HepG2 (cell line): Measurements from ENCODE around the gene FOSB. TPM values are rescaled to one million over a fixed set of nuclear protein-coding genes. Genes with fewer than 3 reads are reported as not detected.

ENCODE experiments used
- ARNT2 ChIP-seq: sonication (generic); formaldehyde crosslinking; IDR thresholded peaks from 2 replicates; pipeline ENCODE4 v1.8.0; 2022; ENCODE audit warnings: mild to moderate bottlenecking, low read depth, missing genetic modification reagents, moderate library complexity
- ATF6 ChIP-seq: sonication (generic); formaldehyde crosslinking; conservative IDR thresholded peaks from 2 replicates; pipeline ENCODE4 v1.4.0; 2020; ENCODE audit warnings: missing genetic modification reagents
- ELF1 ChIP-seq: sonication (generic); formaldehyde crosslinking; IDR thresholded peaks from 2 replicates; pipeline ENCODE4 v1.4.0; 2020; ENCODE audit warnings: missing genetic modification reagents
- FOXP1 ChIP-seq, 2 experiments: fragments of 450-650 bp in 1 of 2; IDR thresholded peaks; 2 replicates each; pipeline ENCODE4 v1.6.1; 2017 to 2018; ENCODE audit warnings: antibody characterized with exemption in 1 of 2
- GPN1 ChIP-seq: sonication (generic); formaldehyde crosslinking; IDR thresholded peaks from 2 replicates; pipeline ENCODE4 v1.5.1; 2020; ENCODE audit warnings: missing genetic modification reagents, borderline replicate concordance
- HNRNPLL ChIP-seq: fragments of 200-400 bp; formaldehyde crosslinking; IDR thresholded peaks from 2 replicates; pipeline ENCODE4 v1.6.1; 2017; ENCODE audit warnings: mild to moderate bottlenecking, low read depth, low read length; ENCODE audit not compliant: poor library complexity, severe bottlenecking
- HOXD1 ChIP-seq: sonication (generic); formaldehyde crosslinking; IDR thresholded peaks from 2 replicates; pipeline ENCODE4 v1.5.0; 2020; ENCODE audit warnings: missing genetic modification reagents
- KDM5B ChIP-seq: sonication (generic); formaldehyde crosslinking; IDR thresholded peaks from 2 replicates; pipeline ENCODE4 v1.4.0; 2020; ENCODE audit warnings: missing genetic modification reagents, mild to moderate bottlenecking, borderline replicate concordance
- MAF1 ChIP-seq: sonication (generic); formaldehyde crosslinking; IDR thresholded peaks from 2 replicates; pipeline ENCODE4 v1.5.0; 2020; ENCODE audit warnings: missing genetic modification reagents, borderline replicate concordance
- NAIF1 ChIP-seq: sonication (generic); formaldehyde crosslinking; IDR thresholded peaks from 2 replicates; pipeline ENCODE4 v1.5.0; 2020; ENCODE audit warnings: mild to moderate bottlenecking, missing genetic modification reagents, borderline replicate concordance
- SMAD3 ChIP-seq: sonication (generic); formaldehyde crosslinking; IDR thresholded peaks from 2 replicates; pipeline ENCODE4 v1.4.0; 2020; ENCODE audit warnings: missing genetic modification reagents
- TOE1 ChIP-seq: sonication (generic); formaldehyde crosslinking; IDR thresholded peaks from 2 replicates; pipeline ENCODE4 v1.4.0; 2020; ENCODE audit warnings: mild to moderate bottlenecking, missing genetic modification reagents
- TSC22D2 ChIP-seq: sonication (generic); formaldehyde crosslinking; IDR thresholded peaks from 2 replicates; pipeline ENCODE4 v1.5.1; 2020; ENCODE audit warnings: missing genetic modification reagents, mild to moderate bottlenecking, borderline replicate concordance
- USF2 ChIP-seq, 2 experiments: sonication (generic) in 1 of 2; formaldehyde crosslinking in 1 of 2; IDR thresholded peaks; 2 replicates each; pipeline versions ENCODE4 v1.5.1 to v1.6.1; 2011 to 2020; ENCODE audit warnings: borderline replicate concordance in 1 of 2, low read depth in 1 of 2, low read length in 1 of 2, mild to moderate bottlenecking in 1 of 2, missing genetic modification reagents in 1 of 2, moderate library complexity in 1 of 2
- ZBTB37 ChIP-seq: sonication (generic); formaldehyde crosslinking; IDR thresholded peaks from 2 replicates; pipeline ENCODE4 v1.4.0; 2020; ENCODE audit warnings: mild to moderate bottlenecking, missing genetic modification reagents
- ZGPAT ChIP-seq: IDR thresholded peaks from 2 replicates; pipeline ENCODE4 v1.6.1; 2016; ENCODE audit warnings: mild to moderate bottlenecking
- ZNF276 ChIP-seq: sonication (generic); formaldehyde crosslinking; IDR thresholded peaks from 2 replicates; pipeline ENCODE4 v1.4.0; 2020; ENCODE audit warnings: mild to moderate bottlenecking, low read depth, missing genetic modification reagents
- ZNF367 ChIP-seq: sonication (generic); formaldehyde crosslinking; IDR thresholded peaks from 2 replicates; pipeline ENCODE4 v1.4.0; 2020; ENCODE audit warnings: missing genetic modification reagents, borderline replicate concordance
- ZNF550 ChIP-seq: sonication (generic); formaldehyde crosslinking; IDR thresholded peaks from 2 replicates; pipeline ENCODE4 v1.4.0; 2020; ENCODE audit warnings: mild to moderate bottlenecking, missing genetic modification reagents, borderline replicate concordance
- polyA plus RNA-seq, 8 experiments: library from polyadenylated mRNA; depleted of rRNA in 3 of 8; stranded (reverse) in 7 of 8; unstranded in 1 of 8; fragments of >200 nt; fragmentation: Illumina TruSeq in 4 of 8; extraction: Trizol in 4 of 8; gene quantifications; 2 replicates each; pipeline versions ENCODE4 v1.2.1 to v1.2.3, GENCODE V29; 2011 to 2016; ENCODE audit warnings: low read depth in 4 of 8, missing spikeins in 1 of 8, mixed read lengths in 1 of 8; ENCODE audit not compliant: insufficient read depth in 1 of 8
- total RNA-seq, 5 experiments: library from RNA; depleted of rRNA; stranded (reverse); fragments of >200 nt; fragmentation: Illumina TruSeq; extraction: Trizol; gene quantifications; 2 replicates each; pipeline ENCODE4 v1.2.3, GENCODE V29; 2016; ENCODE audit warnings: low read depth in 1 of 5

FOSB gene
- total and polyA plus RNA-seq, 2 of the 13 experiments (the other 11 are each of a cell fraction or from before 2014, with no cell fraction given), result 2.8 to 6.0 TPM

GRCh38 chr19:45496349-45496953 is 28.7 kb downstream of the FOSB start (continued):
- TF ChIP-seq ZNF276 (CRISPR knock-in tag) (peak; percentile 62; the same call in 1 of the 2 replicates), FOXP1 (IDR thresholded peaks at IDR 0.05) (no peak), FOXP1 (CRISPR knock-in tag; IDR thresholded peaks at IDR 0.05) (no peak), TOE1 (CRISPR knock-in tag) (no peak), ZNF367 (peak; percentile 74; the same call in 1 of the 2 replicates), SMAD3 (0 out of 2 replicates have a peak, but pooled peaks have one; percentile 33), KDM5B (CRISPR knock-in tag) (peak; percentile 84), ATF6 (CRISPR knock-in tag) (0 out of 2 replicates have a peak, but pooled peaks have one; percentile 74), HNRNPLL (peak; percentile 28), HOXD1 (peak; percentile 87), USF2 (IDR thresholded peaks at IDR 0.05; ENCODE audit: low read depth, low read length) (no peak), USF2 (CRISPR knock-in tag; IDR thresholded peaks at IDR 0.05; ENCODE audit: borderline replicate concordance) (no peak), ELF1 (no peak), ZNF550 (no peak), ZBTB37 (CRISPR knock-in tag) (no peak), ZGPAT (CRISPR knock-in tag) (peak; percentile 76; the same call in 1 of the 2 replicates), ARNT2 (peak; percentile 54; the same call in 1 of the 2 replicates), NAIF1 (CRISPR knock-in tag) (no peak), TSC22D2 (CRISPR knock-in tag) (peak; percentile 96), MAF1 (CRISPR knock-in tag) (no peak), GPN1 (CRISPR knock-in tag) (no peak)
